Measurements from ENCODE around the gene DDX51.

DDX51 gene

GRCh38 chr12:132179431-132180362, 35.6 kb upstream of the DDX51 start:
- DNase-seq (ENCODE audit: low read depth) = no peak

- no peak for DNase-seq (ENCODE audit: low read depth)
These were observed 34.8 kb upstream of the DDX51 start for GRCh38 chr12:132178801-132179401.

DNA sequence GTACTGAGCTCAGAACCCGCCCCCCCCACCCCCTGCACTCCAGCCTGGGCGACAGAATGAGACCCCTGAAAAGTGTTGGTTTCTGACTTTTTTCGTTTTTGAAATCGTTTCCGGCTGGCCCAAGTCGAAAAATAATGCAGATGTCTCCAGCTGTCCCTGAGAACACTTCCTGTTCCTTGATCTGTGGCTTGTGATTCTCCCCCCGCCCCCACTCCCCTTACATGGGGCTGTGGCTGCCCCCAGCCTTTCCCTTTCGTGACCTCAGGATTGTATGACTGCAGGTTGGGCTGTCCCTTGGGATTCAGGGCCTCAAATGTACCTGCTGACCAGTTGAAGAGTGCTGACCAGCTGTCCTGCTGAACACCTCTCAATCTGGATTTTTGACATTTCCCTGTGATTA, 34.2 kb upstream of the DDX51 start:
- no peak for DNase-seq (ENCODE audit: low read depth)

- no peak for DNase-seq (ENCODE audit: low read depth)
These were observed 32.9 kb upstream of the DDX51 start for GRCh38 chr12:132176920-132177551.

DNA sequence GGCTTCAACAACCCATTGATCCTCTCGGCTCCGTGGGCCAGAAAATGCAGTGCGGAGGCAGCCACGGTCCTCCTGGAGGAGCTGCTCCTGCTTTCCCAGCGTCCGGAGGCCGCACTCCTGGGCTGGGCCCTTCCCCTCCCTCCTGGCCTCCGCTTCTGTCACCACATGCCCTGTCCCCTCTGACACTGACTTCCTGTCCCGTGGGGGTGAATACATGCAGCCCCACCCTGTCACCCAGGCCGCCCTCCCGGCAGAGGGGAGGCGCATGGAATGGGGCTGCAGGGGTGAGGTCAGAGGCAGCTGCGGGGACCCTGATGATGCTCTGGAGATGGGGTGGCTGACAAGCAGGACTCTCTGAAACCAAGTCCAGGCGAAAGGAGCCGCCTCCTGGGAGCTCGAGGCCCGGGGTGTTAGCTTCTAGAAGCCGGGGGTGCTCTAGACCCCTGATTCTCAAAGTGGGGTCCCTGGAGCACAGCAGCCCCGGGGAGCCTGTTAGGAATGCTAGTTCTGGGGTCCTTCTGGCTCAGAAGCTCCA, 32.3 kb upstream of the DDX51 start:
- DNase-seq (ENCODE audit: low read depth) = no peak

- no peak for DNase-seq (ENCODE audit: low read depth)
These were observed 31.6 kb upstream of the DDX51 start for GRCh38 chr12:132175496-132176384.

DNA sequence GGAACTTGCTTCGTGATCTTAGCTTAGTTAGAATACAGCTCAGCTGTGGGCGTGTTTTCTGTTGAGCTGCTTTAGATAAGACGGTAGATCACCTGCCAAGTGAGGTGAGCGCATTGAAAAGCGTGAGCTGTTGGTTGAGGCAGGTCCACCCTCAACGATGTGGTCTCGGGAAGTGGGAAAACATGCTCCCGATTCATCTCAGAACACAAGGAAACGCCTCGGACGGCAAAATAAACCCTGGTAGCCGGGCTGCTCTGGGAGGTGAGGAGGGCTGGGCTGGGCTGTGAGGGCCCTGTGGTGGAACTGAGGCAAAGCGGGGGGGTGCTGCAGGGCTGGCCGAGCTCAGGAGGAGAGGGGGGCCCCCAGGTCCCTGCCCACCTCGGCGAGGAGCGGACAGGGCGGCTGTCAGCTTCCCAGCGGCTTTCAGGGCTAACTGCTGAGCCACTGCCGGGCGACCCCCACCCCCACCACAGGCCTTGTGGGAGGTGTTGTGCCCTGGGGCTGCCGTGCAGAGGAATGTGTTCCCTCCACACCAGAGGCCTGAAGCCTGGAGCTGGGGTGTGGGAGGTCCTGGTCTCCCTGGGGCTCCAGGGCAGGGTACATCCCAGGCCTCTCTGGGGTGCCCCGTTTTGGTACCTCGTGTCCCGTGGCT, 30.8 kb upstream of the DDX51 start:
- DNase-seq (ENCODE audit: low read depth) = no peak

- DNase-seq (ENCODE audit: low read depth) = no peak
These were observed 30.1 kb upstream of the DDX51 start for GRCh38 chr12:132174015-132174838.

GRCh38 chr12:132173135-132174014, 29.3 kb upstream of the DDX51 start:
- DNase-seq (ENCODE audit: low read depth) = no peak

DNA sequence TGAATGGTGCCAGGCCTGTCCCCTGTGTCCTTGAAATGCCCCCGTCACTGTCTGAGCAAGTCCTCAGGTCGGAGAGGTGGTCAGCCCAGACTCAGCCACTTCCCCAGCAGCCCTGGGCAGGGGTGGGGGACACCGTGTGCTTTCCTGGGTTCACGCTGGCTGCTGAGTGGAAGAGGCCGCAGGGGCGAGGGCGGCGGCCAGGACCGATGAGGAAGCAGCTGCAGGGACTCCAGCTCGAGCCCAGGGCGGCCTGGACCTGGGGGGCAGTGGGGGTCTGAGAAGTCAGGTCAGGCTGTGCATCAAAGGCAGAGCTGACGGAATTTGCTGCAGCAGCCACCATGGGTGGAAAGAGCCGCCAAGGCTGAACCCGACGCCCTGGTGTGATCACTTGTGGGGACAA, 28.5 kb upstream of the DDX51 start:
- no peak for DNase-seq (ENCODE audit: low read depth)

DNA sequence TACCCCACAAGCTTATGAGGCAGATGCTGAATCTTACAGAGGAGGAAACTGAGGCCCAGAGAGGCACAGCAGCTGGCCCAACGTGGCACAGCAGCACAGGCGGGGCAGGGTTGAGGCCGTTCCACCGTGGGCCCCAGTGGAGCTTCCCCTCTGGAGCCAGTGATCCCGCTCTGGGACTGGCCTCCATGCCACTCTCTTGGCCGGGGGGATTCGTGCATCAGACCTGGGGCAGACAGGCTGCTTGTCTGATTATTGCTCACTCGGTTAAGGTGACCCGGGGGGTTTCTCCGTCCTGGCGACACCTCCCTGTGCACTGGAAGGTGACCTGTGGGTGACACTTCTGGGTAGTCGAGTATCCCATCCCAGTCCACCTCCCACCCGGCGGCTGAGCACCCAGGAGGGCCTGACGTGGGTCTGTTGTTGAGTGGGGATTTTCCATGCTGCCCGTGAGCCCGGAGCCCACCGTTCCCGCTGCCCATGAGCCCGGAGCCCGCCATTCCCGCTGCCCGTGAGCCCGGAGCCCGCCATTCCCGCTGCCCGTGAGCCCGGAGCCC, 27.9 kb upstream of the DDX51 start:
- DNase-seq (ENCODE audit: low read depth) = no peak

GRCh38 chr12:132171293-132171967, 27.3 kb upstream of the DDX51 start:
- DNase-seq (ENCODE audit: low read depth) = no peak

- DNase-seq (ENCODE audit: low read depth) = no peak
These were observed 26.6 kb upstream of the DDX51 start for GRCh38 chr12:132170637-132171292.

- DNase-seq (ENCODE audit: low read depth) = peak; percentile 57
These were observed 26.0 kb upstream of the DDX51 start for GRCh38 chr12:132170094-132170636.

- no peak for DNase-seq (ENCODE audit: low read depth)
These were observed 25.3 kb upstream of the DDX51 start for GRCh38 chr12:132169376-132169775.

GRCh38 chr12:132168311-132169031, 24.4 kb upstream of the DDX51 start:
- DNase-seq (ENCODE audit: low read depth) = no peak

Data from fibroblast of gingiva (primary cell).